GM18873 (cell line): Measurements from ENCODE around the gene ALPK1.
"Not testable (repeated sequence)": the region's sequence is repeated elsewhere in the genome, so short reads cannot be mapped to it uniquely, and the experiment has no call there.

Experiments
- ATAC-seq: cut with Tn5 transposase; IDR thresholded peaks from one replicate; pipeline ENCODE4 v1.9.1; 2021; ENCODE audit warnings: mild to moderate bottlenecking, moderate library complexity, moderate number of reproducible peaks; ENCODE audit not compliant: unreplicated experiment, low FRiP score

ALPK1 gene

GRCh38 chr4:112296949-112297880, at the start of gene ALPK1:
ALPK1 (plus strand) TSS chr4:112297369.
- ATAC-seq, result peak; percentile 83

- ATAC-seq, result no peak
These were observed 46.0 kb upstream of the ALPK1 start for GRCh38 chr4:112251019-112251643.

- no peak for ATAC-seq
These were observed 44.9 kb upstream of the ALPK1 start for GRCh38 chr4:112252234-112252633.

- ATAC-seq, result no peak
These were observed 43.7 kb upstream of the ALPK1 start for GRCh38 chr4:112253382-112254000.

DNA sequence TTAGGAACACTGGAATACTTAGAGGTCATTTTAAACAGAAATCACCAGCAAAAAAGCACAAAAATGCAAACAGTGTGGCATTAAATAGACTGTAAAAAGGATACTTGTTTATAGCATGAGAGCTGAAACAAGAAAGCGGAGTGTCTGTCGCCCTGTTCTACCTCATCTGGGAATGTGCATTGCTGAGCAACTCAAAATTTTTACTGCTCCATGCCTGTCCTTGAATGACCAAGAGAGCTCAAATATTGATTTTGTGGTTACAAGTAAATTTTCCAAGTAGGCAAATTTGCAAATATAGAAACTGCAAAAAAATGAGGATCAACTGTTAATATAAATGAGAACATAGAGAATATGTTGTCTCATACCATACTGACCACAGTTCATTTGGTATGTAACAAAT, 40.1 kb upstream of the ALPK1 start:
- no peak for ATAC-seq

DNA sequence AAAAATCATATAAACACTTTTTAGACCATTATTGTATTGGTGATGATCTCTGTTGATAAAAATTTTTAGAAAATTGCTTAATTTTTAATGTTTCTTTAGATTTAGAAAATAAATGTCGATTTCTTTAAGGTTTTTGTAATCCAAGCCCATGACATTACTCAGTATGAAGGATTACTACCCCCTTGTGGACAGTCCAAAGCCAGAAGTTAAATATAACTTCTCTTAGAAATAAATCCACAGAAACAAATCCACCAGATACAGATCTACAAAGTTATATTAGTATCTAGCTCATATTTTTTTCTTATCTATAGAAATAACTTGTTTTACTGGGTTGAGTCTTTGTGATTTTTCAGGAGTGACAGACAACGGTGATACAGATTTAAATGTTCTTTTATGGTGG, 30.3 kb upstream of the ALPK1 start:
- no peak for ATAC-seq

DNA sequence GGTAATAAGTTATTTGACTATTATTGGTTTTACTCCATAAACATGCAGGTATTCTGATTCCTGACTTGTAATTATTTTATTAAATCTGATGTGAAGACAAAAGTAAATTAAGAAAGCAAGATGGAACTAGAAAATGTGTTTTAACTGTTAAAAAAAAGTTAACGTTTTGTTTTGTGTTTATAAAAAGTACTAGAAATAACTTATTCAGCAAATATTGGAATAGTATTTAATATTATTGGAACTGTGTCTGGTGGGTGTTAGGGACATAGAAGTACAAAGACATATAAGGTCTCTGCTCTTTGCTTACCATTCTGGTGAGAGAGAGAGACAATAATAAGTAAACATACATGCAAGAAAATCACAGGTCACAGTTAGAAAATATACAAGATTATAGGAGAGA, 27.1 kb upstream of the ALPK1 start:
- no peak for ATAC-seq

DNA sequence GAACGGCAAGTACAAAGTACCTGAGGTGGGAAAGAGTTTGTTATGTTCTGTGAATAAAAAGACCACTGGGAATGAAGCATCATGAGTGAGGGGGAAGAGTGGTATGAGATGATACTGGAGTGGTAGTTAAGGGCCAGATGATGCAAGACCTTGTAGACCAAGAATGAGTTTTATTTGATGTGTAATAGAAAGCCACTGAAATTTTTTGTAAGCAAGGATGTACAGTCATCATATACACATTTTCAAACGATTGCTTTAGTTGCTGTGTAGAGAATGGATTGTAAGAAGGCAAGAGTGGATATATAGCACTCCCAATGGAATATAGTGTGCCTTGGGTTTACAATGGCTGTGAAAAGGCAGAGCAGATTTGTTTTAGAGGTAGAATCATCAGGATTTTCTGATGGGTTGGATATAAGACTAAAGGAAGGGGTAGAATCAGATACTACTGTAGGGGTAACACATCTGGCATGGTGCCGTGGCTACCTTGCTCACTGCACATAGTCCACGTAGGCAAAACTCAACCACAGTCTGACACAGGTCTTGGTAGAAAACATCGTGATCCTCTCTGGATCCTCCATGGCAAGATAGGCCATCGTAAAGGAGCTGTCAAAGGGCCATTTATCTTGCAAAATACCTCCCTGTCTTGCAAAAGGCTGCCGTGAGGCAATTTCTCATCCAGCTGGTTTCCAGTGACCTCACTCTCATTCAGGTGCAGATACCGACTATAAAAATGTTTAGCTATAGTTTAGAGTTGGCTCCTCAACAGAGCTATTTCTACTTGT, 26.3 kb upstream of the ALPK1 start:
- ATAC-seq, result no peak

DNA sequence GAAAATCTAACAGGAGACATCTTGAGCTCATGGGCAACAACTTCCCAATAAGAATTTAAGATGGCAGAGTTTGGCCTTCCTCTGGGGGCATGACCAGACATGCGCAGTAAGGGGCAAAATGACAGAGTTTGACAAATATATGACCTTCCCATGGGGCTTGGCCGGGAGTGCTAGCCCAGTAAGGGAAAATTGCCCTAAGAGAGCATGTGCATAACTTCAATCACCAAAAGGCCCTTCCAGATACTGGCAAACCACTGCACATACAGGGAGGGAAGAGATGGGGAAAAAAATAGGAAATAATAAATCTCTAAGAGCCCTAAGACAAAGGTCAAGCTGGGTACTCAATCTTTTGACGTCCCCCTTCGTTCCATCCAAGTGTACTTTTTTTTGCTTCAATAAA, 24.9 kb upstream of the ALPK1 start:
- ATAC-seq, result no peak

GRCh38 chr4:112274959-112275358, 22.2 kb upstream of the ALPK1 start:
- no peak for ATAC-seq

DNA sequence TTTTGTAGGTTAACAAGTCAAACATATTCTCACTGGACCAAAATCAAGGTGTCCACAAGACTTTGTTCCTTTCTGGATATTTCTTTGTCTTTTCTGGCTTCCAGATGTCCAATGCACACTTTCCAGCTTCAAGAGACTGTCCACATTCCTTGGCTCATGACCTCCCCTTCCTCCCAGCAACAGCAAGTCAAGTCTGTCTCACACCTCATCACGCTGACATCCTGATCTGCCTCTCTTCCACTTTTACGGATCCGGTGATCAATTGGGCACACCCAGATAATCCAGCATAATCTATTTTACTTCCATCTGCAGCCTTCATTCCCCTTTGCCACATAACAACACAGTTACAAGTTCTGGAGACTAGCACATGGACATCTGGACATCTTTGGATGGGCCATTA, 21.1 kb upstream of the ALPK1 start:
- ATAC-seq, result no peak

DNA sequence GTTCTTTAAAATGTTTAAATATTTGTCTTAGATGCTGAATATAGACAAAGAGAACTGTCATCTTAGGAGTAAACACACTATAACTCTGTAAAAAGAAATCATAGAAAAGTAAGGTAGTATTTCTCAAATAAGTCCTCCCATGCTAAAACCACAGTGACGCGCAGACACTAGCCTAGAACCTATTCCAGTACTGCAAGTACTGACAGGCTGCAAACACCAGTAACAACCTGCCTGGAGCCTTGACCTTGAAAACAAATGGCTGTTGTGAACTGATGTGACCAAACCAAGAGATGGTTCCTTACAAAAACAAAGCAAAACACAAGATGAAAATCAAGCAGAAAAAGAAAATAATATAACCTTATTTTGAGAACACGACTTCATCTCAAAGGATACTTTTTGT, 19.9 kb upstream of the ALPK1 start:
- no peak for ATAC-seq

DNA sequence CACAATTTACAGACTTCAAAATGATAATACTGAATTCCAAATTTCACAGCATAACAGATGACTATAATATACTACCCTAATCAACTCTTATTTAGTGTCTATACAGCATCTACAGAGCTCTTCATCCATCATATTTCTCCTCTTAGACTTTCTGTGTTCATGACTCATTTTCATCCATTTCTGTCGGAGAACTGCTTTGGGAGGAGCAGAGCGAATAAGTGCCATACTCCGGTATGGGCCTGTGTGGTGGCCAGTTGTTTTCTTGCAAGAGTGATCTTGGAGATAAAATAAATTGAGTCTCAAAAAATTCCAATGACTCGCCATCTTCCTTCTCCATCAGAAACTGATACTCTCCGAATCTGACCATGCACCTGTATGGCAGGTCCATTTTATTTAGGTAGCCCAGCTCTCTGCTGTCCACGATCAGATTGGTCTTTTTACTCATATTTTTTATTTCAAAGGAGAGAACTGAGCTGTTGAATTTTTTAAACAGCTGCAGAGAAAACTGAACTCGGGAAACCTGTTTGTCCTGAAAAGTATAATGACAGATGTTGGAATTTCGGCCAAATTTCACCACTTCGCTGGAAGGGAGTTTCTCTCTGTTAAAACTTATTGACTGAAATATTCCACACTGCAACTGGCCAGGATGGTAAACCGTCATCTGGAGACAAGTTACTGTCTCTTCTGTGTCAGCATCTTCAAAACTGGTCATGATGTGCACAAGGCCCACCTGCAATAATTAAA, 19.3 kb upstream of the ALPK1 start:
- ATAC-seq, result no peak

DNA sequence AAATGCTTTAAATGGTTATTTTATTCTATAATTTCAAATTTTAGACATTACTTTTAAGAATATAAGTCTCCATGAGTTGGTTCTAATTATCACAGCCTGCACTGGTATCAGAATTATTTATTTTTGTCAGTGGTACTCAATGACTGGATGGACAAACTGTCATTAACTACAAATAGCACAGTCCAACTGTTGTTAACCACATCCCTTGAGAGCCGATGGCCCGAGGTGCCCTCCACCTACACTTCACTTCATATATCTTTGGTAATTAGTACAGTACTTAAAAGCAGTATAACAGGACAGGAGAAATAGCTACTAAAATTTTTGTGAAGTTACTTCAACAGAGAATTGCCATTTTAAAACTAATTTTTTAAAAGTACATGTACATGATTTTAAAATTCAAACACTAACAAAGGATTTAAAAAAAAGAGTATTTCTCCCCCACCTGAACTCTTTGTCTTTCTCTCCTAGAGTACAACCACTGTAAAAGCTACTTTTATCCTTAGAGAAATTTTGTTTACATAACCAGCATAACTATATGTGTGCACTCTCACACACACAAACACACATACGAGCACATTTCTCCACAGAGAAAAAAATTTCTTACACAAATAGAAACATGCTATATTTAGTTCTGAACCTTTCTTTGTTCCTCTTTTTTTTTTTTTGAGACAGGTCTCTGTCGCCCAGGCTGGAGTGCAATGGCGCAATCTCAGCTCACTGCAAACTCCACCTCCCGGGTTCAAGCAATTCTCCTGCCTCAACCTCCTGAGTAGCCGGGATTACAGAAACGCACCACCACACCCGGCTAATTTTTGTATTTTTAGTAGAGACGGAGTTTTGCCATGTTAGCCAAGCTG, 17.9 kb upstream of the ALPK1 start:
- peak; percentile 57 for ATAC-seq

- peak; percentile 32 for ATAC-seq
These were observed 17.3 kb upstream of the ALPK1 start for GRCh38 chr4:112279882-112280315.

- no peak for ATAC-seq
These were observed 16.6 kb upstream of the ALPK1 start for GRCh38 chr4:112280386-112281056.

- not testable (repeated sequence) for ATAC-seq
These were observed 15.2 kb upstream of the ALPK1 start for GRCh38 chr4:112281895-112282398.
